ENCODE data around the gene RAI1. TPM values are rescaled to one million over a fixed set of nuclear protein-coding genes. Genes with fewer than 3 reads are reported as not detected.

RAI1 gene
- total and polyA plus RNA-seq, 2 of the 8 experiments (the other 6 are each of a cell fraction or from before 2014, with no cell fraction given) = 0.39 to 1.2 TPM

DNA sequence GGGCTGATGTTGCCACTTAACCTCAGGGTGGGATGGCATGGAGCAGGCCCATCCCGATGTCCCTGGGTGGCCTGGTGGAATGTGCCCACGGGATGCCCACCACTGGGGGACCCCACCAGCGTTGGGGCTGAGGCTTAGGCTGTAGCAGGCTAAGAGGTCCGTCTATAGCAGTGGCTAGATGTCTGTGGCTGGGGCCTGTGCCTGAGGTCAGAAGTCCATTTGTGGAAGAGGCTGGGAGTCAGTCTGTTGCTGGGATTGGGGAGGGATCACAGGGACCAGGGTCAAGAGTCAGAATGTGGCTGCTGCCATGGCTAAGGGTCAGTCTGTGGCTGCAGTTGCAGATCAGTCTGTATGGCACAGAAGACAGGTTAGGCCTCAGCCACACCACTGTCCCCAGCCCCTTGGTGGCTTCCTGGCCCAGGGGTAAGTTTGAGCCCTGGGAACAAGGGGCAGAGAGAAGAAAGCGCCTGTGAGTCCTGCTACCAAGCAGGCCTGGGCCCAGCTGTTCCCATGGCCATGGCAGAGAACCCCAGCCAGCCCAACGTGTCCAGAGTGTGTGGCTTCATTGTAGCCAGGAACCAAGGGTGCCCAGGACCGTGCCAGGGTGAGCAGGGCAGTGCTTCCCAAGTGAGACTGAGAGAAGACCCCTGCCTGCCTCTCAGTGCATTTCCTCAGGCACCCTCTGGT is 35.7 kb downstream of the RAI1 start:
- Histone ChIP-seq H2AFZ (ENCODE audit: low read length) (no peak overlapping the region), H3K9ac (replicated peaks in 1 of 4; ENCODE audit: extremely low read depth in 1 of 4, low read depth in 3 of 4, low read length in 3 of 4) (no peak overlapping the region), H2BK120ac (replicated peaks; ENCODE audit: low read depth, low read length) (no peak overlapping the region), H3K4ac (replicated peaks; ENCODE audit: insufficient read length, low read depth, low read length) (no peak overlapping the region), H2AK5ac (ENCODE audit: low read depth, low read length) (no peak overlapping the region), H4K91ac (replicated peaks; ENCODE audit: insufficient read length, low read length) (no peak overlapping the region), H4K8ac (ENCODE audit: extremely low read depth, insufficient read depth, low read length) (no peak overlapping the region; the same call in 1 of the 2 replicates), H3K4me2 (ENCODE audit: insufficient read depth in 1 of 2, low read depth in 2 of 2, low read length in 2 of 2) (no peak overlapping the region), H2BK12ac (ENCODE audit: low read depth, low read length) (no peak overlapping the region), H3K4me3 (ENCODE audit: extremely low read depth in 1 of 4, insufficient read depth in 2 of 4, low read depth in 3 of 4, low read length in 4 of 4) (no peak overlapping the region), H3K56ac (replicated peaks; ENCODE audit: insufficient read length, low read depth, low read length) (no peak overlapping the region), H3K18ac (ENCODE audit: extremely low read depth, low read length) (no peak overlapping the region), H4K20me1 (replicated peaks in 1 of 2; ENCODE audit: control insufficient read depth in 1 of 2, insufficient read depth in 2 of 2, low read length in 2 of 2) (peaks cover 6 to 18% of the 10 kb centered on the region in 2 experiments), H2BK20ac (ENCODE audit: low read length) (no peak overlapping the region), H3K23me2 (ENCODE audit: low read depth, low read length) (no peaks in the 10 kb centered on the region), H2BK15ac (ENCODE audit: low read length) (peak overlapping the region; percentile 31; the same call in 1 of the 2 replicates), H3K9me3 (ENCODE audit: insufficient read depth in 2 of 2, low read depth in 1 of 2, low read length in 1 of 2) (no peaks in the 10 kb centered on the region), H2BK5ac (ENCODE audit: low read depth, low read length) (no peak overlapping the region), H3K79me1 (ENCODE audit: low read depth, low read length) (no peaks in the 10 kb centered on the region), H3K23ac (ENCODE audit: insufficient read length) (no peak overlapping the region), H3K4me1 (replicated peaks in 1 of 4; ENCODE audit: control insufficient read depth in 3 of 4, insufficient read depth in 4 of 4, low read length in 3 of 4) (peaks cover 3 to 15% (median 7%) of the 10 kb centered on the region in 4 experiments; a peak in 5 of 7 replicates), H4K5ac (ENCODE audit: insufficient read length, low read depth, low read length) (no peak overlapping the region), H3K14ac (ENCODE audit: insufficient read length) (no peak overlapping the region), H3K79me2 (ENCODE audit: control insufficient read depth in 1 of 2, insufficient read depth in 2 of 2, low read length in 2 of 2) (no peaks in the 10 kb centered on the region), H3K27me3 (replicated peaks in 1 of 4; ENCODE audit: control insufficient read depth in 3 of 4, extremely low read depth in 1 of 4, insufficient read depth in 3 of 4, low read length in 3 of 4) (peaks cover 46 to 93% (median 82%) of the 10 kb centered on the region in 4 experiments), H3K36me3 (ENCODE audit: control insufficient read depth in 2 of 4, insufficient read depth in 4 of 4, low read length in 3 of 4) (no peaks in the 10 kb centered on the region), H3K27ac (ENCODE audit: low read depth, low read length) (no peak overlapping the region)
- CTCF ChIA-PET (ENCODE audit: partially characterized antibody) = interaction anchor here (1.2 kb wide), 1 partner anchor 9 kb away, joined by 5 read pairs; no protein-coding TSS in a partner anchor
- POLR2A ChIA-PET (ENCODE audit: partially characterized antibody) = interaction anchor here (1.5 kb wide), 1 partner anchor 11 kb away, joined by 3 read pairs; no protein-coding TSS in a partner anchor
- FAIRE-seq = no peak
- DNase-seq (ENCODE audit: low read depth in 1 of 2, low spot score in 2 of 2) = no peak
- 85% methylated on average over 7 of the region's 7 CpGs; no CpG with 5 or more reads in 1 of the 2 experiments for WGBS, 2 experiments (ENCODE audit: extremely low coverage in 1 of 2, insufficient coverage in 1 of 2, insufficient read length in 1 of 2, insufficient replicate concordance in 2 of 2, low coverage in 1 of 2, low lambda C conversion rate in 2 of 2, missing lambda C conversion rate in 1 of 2)

Measured in H1 (cell line).